Daoy (cell line): ENCODE results near the gene LRRC27. TPM values are rescaled to one million over a fixed set of nuclear protein-coding genes. Genes with fewer than 3 reads are reported as not detected.
A peak's percentile ranks its signal among the peaks of the same experiment; 100 is the strongest.
"Not testable (repeated sequence)": the region's sequence is repeated elsewhere in the genome, so short reads cannot be mapped to it uniquely, and the experiment has no call there.

Source experiments
- DNase-seq: peaks from one replicate; pipeline ENCODE4 v3.0.0-alpha.2; 2015; ENCODE audit warnings: low read depth
- total RNA-seq: library from RNA; depleted of rRNA; stranded (reverse); fragments of >200 nt; shearing (Covaris generic); gene quantifications from 2 replicates; pipeline ENCODE4 v1.2.3, GENCODE V29; 2014; rRNA removed

LRRC27 gene
- 4.6 and 8.9 TPM in 2 replicates for total RNA-seq

GRCh38 chr10:132331601-132332432, at the start of gene LRRC27:
TSS of gene LRRC27 (plus strand) at chr10:132332193. CDS start at chr10:132333525, 1,332 bp downstream.
- peak; percentile 98 for DNase-seq

GRCh38 chr10:132282667-132283603, 49.1 kb upstream of the LRRC27 start:
- no peak for DNase-seq

DNA sequence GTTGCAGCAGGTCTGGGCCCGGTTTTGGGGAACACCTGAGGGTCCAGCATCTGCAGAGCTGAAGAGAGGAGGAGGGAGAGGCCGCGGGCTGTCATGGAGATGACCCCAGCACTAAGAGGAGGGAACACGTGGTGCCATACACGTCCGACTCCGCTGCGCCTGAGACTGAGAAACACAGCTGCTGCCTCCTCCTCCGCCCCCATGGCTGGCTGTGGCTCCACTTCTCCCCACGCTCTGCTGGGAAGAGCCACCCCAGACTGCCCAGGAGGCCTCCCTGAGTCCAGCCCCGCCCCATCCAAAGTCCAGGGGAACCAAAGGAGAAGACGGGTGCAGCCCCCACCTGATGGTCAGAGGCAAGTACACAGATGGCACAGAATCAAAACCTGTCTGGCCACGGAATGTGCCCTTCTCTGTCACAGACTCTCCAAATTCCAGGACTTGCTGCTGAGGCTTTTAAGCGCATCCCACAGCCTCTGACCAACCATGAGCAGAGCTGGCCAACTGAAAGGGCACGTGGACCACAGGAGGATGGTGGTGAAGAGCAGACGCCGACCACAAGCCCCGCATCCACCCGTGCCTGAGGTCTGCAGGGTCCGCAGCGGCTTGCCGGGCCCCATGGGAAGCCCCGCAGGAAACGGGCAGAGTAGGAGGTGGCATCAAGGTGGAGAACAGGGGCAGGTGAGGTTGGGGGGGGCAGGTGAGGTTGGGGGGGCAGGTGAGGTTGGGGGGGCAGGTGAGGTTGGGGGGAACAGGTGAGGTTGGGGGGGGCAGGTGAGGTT, 48.2 kb upstream of the LRRC27 start:
- no peak for DNase-seq

DNA sequence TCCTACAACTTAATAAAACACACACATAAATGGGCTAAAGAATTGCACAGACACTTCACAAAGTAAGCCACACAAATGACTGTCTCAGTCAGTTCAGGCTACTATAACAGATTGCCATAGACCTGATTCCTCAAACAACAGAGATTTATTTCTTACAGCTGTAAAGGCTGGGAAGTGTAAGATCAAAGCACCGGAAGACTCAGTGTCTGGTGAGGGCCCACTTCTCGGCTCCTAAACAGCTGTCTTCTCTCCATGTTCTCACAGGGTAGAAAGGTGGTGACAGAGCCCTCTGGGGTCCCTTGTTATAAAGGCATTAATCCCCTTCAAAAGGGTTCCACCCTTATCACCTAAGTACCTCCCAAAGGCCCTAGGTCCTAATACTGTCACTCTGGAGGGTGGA, 42.6 kb upstream of the LRRC27 start:
- no peak for DNase-seq

DNA sequence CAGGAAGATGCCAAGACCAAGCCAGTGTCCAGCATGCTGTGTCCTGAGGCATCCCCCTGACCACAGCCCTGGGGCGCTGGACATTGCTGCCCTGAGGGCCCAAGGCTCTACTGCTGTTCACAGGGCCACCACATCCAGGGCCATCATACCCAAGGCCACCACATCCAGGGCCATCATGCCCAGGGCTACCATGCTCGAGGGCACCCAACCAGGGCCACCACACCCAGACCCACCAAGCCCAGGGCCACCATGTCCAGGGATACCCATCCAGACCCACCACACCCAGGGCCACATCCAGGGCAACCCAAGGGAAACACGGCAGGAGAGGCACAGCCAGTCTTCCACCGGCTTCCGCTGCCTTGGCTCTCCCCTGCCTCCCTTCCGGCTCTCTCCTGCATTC, 41.4 kb upstream of the LRRC27 start:
- DNase-seq = no peak

DNA sequence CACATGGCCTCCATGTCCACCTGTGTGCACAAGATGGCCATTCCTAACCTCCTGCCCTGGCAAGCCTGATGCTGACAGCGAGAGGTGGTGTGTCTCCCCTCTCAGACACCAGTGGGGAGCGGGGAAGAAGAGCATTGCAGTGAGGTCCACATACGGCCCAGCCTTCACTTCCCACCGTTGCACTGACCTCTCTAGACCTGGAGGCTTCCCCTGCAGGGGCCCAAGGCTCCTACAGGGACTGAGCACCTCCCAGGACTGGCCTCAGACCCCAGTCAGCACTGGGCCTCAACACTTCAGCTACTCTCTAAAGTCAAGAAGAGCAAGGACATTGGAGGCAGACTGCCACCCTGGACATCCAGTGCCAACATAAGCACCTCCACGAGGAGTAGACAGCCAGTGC, 40.2 kb upstream of the LRRC27 start:
- DNase-seq = no peak

DNA sequence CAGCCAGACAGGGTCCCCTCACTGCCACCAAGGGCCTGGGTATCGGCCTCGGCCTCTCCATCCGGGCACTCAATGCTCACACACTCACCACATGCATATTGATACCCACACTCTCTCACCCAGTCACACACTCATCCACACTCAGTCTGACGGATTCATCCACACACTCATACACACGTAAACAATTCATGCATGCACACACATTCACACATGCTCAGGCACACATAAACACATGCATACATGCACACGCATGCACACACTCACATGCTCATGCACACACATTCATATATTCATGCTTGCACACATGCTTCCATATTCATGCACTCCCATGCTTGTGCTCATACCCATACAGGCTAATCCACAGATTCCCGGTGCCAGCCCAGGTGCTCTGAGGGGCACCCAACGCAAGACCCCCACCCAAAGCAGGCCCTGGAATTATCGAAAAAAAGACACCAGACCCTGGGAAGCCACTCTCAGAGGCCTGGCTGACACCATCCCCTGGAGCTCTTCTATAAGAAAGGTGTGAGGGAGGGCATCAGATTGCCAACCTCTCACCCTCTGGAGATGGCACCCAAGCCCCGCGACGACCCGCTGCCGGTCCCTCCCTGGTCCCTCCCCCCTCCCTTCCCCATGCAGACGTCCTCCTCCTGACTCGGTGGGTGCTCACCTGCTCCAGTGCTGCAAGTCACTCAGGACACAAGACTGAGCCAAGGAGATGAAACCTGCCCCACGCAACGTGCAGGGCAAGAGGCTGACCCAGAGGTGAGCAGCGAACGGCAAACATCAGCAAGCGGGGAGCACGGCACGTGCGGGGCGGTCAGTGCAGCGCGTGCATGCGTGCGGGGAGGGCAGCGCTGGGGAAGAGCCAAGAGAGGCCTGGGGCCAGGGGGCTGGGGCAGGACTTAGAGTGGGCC, 39.4 kb upstream of the LRRC27 start:
- no peak for DNase-seq

- DNase-seq = no peak
Observed at GRCh38 chr10:132293201-132293812, 38.7 kb upstream of the LRRC27 start.

DNA sequence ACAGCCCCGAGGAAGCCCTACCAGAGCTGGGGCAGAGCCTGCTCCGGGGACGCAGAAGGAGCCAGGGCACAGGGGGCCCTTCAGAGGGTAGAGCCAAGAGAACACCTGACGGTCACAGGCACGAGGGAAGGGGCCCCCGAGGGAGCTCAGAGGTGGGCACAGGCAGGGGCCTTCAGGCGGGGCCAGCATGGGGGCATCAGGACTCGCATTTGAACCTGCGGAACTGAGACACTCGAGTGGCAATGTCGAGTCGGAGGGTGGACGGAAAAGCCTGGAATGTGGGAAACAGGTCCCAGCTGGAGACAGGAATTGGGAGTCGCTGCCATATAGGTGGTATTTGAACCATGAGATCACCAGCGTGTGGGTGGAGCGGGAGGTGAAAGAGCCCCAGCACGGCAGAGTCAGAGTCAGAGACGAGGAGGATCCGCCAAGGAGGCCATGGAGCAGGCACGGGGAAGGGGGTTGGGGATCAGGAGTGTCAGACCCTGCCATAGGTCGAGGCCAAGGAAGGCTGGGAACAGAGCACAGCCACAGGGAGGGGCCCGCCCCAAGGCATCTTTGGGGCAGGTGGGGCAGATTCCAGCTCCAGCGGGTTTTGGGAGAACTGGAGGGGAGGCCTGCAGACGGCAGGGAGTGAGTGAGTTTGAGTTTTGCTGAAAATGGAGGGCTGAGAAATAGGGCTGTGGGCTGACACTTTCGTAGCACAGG, 38.0 kb upstream of the LRRC27 start:
- DNase-seq = no peak

DNA sequence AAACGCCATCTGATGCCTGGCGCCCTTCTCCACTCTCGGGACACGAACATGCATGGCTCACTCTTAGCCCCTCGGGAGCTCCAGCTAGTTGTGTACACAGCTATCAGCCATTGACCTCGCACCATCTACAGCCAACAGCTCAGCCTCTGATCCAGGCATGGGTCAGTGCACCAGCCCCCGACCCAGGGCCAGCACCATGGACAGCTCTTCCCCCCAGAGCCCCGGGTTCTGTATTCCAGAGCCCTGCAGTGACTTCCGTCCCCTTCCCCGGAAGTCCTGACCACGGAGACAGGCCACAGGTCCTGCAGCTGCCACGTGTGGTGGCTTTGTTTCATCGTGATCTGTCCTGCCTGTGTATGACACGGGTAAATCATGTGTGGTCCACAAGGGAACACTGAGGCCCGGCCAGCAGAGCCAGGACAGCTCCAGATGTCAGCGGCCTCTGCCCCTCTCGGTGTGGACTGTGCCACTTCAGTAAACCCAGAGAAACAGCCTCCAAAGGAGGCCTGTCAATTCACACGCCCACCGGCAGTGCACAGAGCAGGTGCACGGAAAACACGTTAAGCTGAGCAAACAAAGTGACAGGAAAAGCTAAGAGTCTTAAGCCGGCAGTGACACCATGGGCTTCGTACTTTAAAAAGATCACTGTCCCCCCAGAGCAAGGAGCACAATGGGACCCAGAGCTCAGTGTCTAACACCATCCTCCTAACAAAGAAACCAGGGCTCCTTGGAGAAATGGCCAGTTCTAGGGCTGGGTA, 37.3 kb upstream of the LRRC27 start:
- DNase-seq = no peak

DNA sequence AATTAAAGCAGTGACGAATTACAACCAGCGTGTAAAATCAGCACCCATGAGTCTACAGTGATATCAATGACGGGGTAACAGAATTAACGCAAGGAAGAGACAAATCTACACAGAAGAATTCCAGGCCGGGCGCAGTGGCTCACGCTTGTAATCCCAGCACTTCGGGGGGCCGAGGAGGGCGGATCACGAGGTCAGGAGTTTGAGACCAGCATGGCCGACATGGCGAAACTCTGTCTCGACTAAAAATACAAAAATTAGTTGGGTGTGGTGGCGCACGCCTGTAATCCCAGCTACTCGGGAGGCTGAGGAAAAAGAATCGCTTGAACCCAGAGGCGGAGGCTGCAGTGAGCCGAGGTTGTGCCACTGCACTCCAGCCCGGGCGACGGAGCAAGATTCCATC, 36.5 kb upstream of the LRRC27 start:
- not testable (repeated sequence) for DNase-seq

GRCh38 chr10:132296666-132297443, 35.1 kb upstream of the LRRC27 start:
- no peak for DNase-seq

- DNase-seq = no peak
Observed at GRCh38 chr10:132297526-132297925, 34.5 kb upstream of the LRRC27 start.

GRCh38 chr10:132298038-132298881, 33.7 kb upstream of the LRRC27 start:
- no peak for DNase-seq

DNA sequence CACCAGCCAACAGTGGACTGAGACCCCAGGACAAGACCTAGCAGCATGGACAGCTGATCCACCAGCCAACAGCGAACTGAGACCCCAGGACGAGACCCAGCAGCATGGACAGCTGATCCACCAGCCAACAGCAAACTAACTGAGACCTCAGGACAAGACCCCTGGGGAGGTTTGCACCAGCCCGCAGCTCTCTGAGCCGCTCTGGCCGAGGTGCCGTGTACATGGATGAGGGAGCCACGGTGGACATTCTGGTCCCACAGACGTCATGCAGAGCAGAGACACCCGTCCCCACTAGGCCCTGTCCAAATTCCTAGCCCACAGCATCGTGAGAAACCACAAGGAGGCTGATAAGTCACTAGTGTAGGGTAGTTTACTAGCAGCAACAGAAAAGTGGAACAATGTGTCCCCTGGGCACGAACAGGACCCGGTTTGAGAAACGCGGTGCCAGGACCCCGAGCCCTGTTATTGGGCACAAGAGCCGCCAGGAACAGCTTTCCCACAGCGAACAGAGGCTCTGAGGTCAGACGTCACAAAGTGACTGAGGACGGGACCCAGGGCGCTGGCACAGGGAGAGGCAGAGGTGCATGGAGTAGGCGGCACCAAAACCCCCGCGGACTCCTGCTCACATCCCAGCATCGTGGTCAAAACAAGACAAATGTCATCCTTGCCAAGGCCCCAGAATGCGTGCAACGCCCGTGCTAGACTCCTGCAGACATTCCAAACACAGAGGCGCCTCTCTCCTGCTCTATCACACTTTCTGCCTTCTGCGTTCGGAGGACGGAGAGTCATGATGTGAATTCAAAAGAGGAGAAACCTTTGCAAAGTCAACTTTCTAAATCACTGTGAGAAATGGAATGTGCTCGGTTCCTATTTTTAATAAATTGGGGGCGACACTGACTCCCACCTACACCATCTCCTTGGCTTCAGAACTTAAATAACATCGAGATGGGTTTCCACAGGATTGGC, 32.3 kb upstream of the LRRC27 start:
- no peak for DNase-seq

DNA sequence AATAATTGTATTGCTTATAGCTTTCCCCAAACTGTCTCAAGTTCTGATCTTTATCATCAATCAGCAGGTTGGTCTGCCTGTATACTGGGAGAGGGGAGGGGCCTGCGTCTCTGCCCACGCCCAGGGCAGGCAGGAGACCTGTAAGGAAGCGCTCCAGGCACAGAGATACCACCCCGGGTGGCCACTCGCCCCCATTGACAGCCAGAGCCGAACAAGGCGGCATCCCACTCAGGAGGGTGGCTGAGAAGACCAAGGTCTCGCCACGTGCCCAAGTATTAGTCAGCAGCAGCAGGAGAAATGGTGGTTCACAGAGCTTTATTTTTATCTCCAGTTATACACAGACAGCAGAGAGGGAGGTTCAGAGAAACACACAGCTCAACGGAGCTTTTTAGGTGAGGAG, 31.4 kb upstream of the LRRC27 start:
- no peak for DNase-seq
